Retina (tissue), 1 donor: ENCODE results near the gene HHIPL1.

Experiments
- DNase-seq: peaks from one replicate; pipeline ENCODE4 v3.0.0-alpha.2; 2016

HHIPL1 gene

DNA sequence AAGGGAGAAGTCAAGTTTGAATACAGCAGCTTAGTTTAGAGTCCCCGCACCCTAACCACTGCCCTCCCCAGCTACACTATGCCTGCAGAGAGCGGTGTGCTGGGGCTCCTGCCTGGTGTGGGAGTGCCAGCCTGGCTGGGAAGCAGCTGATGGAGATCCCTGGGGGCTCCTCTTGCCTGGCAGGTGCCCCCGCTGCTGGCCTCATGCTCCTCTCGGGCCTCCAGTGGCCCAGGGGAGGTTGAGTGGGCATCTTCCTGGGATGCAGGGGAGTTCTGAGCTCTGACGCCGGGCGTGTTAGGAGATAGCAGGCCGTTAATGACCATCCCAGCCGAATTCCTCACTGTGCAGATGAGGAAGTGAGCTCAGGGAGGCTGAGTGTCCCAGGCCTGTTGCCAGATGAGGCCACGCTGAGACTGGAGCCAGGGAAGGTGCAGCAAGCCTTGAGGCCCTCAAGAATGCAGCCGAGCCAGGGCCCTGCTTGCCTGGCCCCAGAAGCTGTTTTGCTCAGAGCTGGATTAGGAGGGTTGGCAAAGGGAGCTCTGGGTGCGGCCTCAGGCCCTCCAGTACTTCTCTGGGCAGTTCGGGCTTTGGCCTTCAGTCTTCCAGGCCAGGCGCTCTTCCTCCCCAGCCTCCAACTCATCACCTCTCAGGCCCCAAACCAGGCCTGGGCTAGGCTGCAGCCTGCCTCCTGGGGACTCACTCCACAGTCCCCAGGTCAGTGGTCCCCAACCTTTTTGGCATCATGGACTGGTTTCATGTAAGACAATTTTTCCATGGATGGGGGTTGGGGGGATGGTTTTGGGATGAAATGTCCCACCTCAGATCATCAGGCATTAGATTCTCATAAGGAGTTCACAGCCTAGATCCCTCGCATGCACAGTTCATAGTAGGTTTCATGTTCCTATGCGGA lies 32.6 kb downstream of the HHIPL1 start:
- DNase-seq = no peak

GRCh38 chr14:99678198-99678597 lies 33.3 kb downstream of the HHIPL1 start:
- DNase-seq = no peak

DNA sequence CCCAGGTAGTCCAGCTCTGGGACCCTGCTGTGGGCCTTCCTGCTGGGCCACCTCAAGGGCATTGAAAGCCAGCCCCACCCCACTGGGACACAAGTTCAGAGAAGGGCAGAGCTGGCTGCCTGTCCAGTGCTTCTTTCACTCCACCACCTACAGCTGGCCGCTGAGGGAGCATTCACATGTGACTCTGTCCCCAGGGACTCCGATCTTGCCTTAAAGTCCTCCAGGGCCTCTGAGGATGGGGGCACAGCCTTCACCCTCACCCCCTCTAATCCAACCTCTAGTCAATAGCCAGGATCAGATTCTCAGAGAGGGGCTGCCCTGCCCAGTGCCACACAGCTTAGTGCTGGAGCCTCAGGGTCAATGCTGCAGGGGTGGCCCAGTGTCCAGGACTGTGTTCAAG lies 34.2 kb downstream of the HHIPL1 start:
- no peak for DNase-seq

DNA sequence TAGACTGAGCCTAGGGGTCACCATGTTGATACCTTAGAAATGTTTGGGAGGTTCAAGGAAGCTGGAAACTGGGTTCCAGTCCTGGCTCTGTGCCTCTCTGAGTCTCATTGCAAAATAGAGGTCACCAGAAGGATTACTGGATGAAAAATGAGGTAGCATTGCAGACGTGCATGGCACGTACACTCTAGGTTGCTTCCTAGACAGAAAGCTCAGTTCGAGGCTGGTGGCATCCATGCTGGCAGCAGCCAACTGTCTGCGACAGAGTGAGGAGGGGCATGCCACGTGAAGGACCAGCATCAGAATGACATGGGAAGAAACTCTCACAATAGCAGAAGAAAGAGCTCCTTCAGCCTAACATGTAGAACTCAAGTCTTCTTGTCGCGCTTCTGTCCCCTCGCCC lies 34.6 kb downstream of the HHIPL1 start:
- DNase-seq = no peak

DNA sequence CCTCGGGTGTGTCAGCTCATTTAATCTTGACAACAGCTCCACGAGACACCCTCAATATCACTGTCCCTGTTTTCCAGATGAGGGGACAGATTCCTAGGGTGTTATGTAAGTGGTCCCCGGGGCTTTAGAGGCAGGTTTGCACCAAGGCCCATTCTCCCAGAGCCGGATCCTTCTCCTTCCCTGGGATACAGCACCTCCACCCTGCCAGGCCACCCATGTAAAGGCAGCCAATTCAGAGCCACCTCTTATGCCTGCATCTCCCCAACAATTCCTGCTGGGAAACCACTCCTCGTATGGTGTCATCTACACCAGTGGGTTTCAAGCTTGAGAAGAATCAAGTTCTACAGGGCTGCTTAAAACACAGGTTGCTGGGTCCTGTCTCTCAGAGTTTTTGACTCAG lies 35.1 kb downstream of the HHIPL1 start:
- no peak for DNase-seq

DNA sequence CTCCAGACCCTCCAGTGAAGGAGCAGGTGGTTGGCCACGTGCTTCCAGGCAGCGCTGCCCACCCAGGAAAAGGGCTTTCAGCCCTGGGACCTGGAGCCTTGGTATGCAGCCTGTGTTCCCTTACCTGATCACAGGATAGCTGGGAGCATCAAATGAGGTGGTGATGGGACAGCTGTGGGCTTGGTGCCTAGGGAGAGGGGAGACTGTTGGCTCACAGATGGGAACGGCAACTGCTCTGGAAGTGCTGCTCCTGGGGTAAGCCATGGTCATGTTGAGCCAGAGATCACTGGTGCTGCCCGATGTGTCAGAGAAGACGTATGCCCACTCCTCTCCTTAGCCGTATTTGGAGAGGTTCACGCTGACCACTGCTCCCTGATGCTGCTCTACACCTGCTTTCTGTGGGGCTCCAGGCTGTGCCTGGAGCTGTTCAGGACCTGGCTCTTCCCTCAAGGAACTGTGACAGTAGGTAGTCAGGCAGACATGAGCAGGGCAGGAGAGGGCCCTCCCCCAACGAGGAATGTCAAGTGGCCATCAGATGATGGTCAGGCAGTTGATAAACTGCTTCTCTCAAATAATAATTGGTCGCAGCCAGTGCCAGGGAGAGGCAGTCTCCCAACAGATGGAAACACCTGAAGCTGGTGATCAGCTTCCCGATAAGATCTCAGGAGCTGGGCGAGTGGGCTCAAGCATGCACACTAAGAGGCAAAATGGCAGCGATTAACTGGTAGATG lies 36.3 kb downstream of the HHIPL1 start:
- no peak for DNase-seq

DNA sequence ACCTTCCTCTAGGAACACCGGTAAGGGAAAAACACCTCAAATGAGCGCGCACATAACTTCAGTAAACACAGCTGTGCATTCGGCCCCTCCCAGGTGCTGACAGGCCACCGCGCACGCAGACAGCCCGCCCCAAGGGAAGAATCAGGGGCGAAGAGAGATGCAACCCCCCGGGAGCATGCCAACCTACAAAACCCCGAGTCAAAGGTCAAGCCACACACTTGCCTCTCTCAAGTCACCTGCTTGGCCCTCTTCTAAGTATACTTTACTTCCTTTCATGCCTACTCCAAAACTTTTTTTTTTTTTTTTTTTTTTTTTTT lies 36.9 kb downstream of the HHIPL1 start:
- no peak for DNase-seq

DNA sequence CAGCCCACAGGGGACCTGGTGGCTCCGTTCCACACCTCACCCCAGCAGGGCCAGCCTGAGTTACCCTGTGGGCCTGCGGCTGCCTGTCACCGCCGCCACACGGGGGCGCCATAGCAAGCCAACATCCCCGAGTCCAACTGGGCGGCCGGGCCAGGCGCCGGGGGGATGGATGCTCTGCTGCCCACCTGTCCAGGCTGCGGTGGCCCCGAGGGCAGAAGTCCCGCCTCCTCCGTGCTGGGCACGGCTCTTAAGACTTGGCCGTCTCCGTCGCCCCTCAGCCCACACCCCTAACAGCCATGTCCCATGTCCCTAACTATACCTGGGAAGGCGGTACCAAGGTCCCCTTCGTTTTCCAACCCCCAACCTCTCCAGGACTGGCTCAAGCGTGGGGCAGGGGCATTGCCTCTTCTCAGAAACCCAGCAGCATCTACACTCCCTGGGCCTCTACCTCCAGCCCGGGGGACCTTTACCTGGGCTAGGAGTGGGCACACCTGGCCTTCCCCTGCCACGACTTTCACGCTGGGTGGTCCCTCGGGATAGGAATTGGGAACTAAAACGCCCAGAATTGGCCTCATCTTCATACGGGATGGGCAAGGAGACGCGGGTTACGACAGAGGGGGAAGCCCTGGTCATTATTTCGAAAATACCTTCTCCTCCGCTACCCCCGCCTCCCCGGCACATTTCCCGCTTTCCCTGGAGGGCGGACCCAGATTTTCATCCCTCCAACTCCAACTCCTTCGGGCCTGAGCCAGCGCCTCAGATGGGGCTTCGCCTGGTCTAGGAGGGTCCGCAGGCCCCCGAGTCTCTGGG lies 38.1 kb downstream of the HHIPL1 start:
- peak; percentile 91 for DNase-seq

GRCh38 chr14:99683619-99684409 lies 38.9 kb downstream of the HHIPL1 start, which contains the start of gene CYP46A1:
CYP46A1 (plus strand) TSS chr14:99684298; CDS start chr14:99684418, 120 bp downstream.
- DNase-seq = peak; percentile 98

GRCh38 chr14:99684410-99684934 lies 39.5 kb downstream of the HHIPL1 start:
- peak; percentile 51 for DNase-seq

DNA sequence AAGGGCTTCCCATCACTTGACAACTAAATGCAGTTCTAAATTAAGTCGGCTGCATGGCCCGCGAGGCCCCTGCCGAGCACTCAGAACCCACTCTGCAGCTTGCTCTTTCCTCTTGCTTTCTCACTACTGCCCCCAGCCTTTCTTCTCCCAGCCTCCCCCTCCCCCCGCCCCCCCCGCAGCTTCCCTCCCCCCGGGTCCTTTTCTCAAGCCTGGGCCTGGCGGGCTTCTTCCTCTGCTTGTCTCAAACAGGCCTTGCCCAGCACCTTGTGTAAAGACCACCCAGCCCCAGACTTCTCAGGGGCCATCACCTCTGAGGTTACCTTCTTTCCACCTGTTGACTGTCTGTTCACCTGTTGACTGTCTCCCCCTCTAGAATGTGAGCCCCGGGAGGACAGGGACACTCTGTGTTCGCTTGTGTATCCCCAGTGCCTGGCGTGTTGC lies 40.2 kb downstream of the HHIPL1 start:
- no peak for DNase-seq

GRCh38 chr14:99685596-99685995 lies 40.7 kb downstream of the HHIPL1 start:
- DNase-seq = no peak

DNA sequence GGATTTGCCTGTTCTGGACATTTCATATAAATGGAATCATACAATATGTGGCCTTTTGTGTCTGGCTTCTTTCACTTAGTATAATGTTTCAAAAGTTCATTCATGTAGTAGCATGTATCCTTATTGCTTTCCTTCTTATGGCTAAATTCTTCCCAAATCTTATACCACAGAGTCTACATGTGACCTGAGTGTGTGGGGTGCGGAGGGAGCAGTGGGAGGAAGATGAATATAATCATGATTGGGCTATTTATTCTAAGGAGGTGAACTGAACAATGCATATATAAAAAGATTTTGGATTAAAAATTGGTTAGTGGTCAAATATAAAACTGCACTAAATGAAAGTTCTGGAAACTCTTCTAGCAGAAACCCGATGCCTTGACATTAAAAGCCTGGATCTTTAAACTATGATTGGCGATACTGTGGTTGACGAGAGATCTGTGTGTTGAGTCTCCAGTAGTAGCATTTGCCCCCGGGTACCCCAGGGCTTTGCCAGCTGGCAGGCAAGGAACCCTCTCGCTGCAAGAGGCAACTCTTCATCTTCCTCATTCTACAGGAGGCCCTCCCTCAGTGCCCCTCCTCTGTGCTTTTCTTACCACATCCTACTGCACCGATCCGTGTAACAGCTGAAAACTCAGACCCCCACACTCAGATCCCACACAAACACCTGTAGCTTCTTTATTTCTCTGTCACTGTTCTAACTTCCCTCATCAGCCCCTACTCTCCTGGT lies 41.8 kb downstream of the HHIPL1 start:
- DNase-seq = no peak

DNA sequence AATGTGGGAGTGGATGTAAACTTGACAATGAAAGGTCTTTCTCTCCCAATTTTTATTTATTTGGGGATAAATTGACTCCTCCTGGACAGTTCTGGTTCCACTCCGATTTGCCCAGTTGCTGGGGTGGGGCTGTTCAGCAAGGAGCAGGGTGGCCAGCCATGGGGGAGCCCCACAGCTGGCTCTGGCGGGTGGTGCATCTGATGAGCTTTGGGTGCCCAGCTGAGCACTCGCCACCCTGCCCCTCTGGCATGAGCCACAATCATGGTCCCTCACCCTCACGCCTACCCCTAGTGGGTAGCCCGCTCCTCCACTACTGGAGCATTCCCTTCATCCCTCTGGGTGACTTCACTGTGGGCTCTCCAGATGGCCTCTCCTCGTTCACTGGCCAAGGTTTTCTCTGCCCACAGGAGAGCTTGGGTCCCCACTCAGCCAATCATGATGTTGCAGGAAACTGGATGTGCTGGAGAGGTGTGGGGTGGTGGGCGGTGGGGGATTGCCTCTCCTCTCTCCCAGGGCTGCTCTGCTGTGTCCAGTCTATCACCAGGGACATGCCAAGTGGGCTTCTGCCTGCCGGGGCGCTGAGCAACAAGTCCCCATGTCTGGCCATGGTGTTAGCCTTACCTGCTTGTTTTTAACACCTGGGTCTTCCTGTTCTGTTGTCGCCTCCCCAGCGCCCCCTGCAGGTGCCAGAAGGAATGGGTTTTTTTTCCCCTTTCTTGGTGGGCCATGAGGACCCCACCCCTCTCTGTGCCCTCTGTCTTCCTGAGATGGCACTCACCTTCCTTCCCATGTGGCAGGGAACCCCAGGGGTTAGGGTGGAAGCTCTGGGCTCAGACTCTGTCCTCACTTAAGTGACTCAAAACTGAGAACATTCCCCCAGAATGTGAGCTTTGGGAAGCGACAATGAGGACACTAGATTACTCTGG lies 42.6 kb downstream of the HHIPL1 start:
- no peak for DNase-seq

GRCh38 chr14:99688210-99688581 lies 43.3 kb downstream of the HHIPL1 start:
- DNase-seq = no peak

GRCh38 chr14:99688629-99689028 lies 43.7 kb downstream of the HHIPL1 start:
- DNase-seq = no peak

GRCh38 chr14:99689266-99690236 lies 44.6 kb downstream of the HHIPL1 start:
- DNase-seq = no peak

- no peak for DNase-seq
Measured at GRCh38 chr14:99690636-99691035, 45.7 kb downstream of the HHIPL1 start.
